ENCODE results near the gene TMPRSS9.

The TMPRSS9 gene

DNA sequence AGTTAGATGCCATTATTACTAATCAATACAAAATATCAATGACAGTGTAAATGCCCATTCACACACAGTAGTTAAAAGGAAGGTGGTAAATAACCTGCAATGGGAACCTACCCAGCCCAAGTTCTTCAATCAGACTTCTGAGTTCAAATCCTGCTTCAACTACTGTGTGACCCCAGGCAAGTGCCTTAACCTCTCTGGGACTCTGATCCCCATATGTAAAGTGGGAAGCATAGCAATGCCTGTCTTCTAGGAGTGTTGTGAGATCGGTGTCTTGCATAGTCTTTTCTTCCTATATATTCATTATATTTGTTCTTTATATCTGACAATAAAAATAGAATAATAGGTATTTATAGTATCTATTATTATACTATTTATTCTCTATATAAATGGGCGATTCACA is 60.4 kb downstream of the TMPRSS9 start:
- Histone ChIP-seq H3K4me3 (ENCODE audit: low read depth, low read length) (no peak overlapping the region), H3K4me1 (ENCODE audit: control insufficient read depth, insufficient read depth, low read length) (no peaks in the 10 kb centered on the region), H3K9me3 (ENCODE audit: control insufficient read depth, insufficient read depth, low read depth, low read length) (no peaks in the 10 kb centered on the region), H3K27ac (ENCODE audit: extremely low read depth, low read depth, low read length) (no peak overlapping the region), H3K36me3 (ENCODE audit: control insufficient read depth in 2 of 2, insufficient read depth in 1 of 2, low read length in 2 of 2) (peaks cover 3 to 22% of the 10 kb centered on the region in 2 experiments; a peak in 2 of 3 replicates)
- POLR2A ChIA-PET = interaction anchor here (0.5 to 1.0 kb wide), 2 partner anchors 10 to 426 kb away, joined by 3 to 7 read pairs; no protein-coding TSS in a partner anchor
- TF ChIP-seq ZNF121 (tag by site-specific recombination; IDR thresholded peaks at IDR 0.05) (no peak), ZNF768 (tag by site-specific recombination; IDR thresholded peaks at IDR 0.05) (0 out of 2 replicates have a peak, but pooled peaks have one; percentile 54)
- CTCF ChIA-PET = interaction anchor here (0.7 to 1.2 kb wide), 2 partner anchors 12 to 181 kb away, joined by 3 to 6 read pairs; no protein-coding TSS in a partner anchor

GRCh38 chr19:2421581-2422306 is 61.7 kb downstream of the TMPRSS9 start:
- POLR2A ChIA-PET = interaction anchor here (1.0 to 2.5 kb wide), 4 partner anchors 9 to 54 kb away, joined by 3 to 12 read pairs (median 6); partner anchors contain the start of gene GADD45B
- no peak for TF ChIP-seq ZNF280D (tag by site-specific recombination; IDR thresholded peaks at IDR 0.05)
- TF ChIP-seq ZXDB (tag by site-specific recombination; IDR thresholded peaks at IDR 0.05) = no peak
- TF ChIP-seq ZFP3 (tag by site-specific recombination; IDR thresholded peaks at IDR 0.05; ENCODE audit: low read depth) = no peak
- no peak for TF ChIP-seq ZNF843 (tag by site-specific recombination; IDR thresholded peaks at IDR 0.05)
- TF ChIP-seq ZNF623 (tag by site-specific recombination; IDR thresholded peaks at IDR 0.05) = no peak
- no peak for TF ChIP-seq ZNF658 (tag by site-specific recombination; IDR thresholded peaks at IDR 0.05)
- no peak for TF ChIP-seq SCRT2 (tag by site-specific recombination; IDR thresholded peaks at IDR 0.05)
- TF ChIP-seq ZFP37 (tag by site-specific recombination; IDR thresholded peaks at IDR 0.05) = no peak
- no peak for TF ChIP-seq ZNF561 (tag by site-specific recombination; IDR thresholded peaks at IDR 0.05; ENCODE audit: borderline replicate concordance)
- TF ChIP-seq, protein P1, sequence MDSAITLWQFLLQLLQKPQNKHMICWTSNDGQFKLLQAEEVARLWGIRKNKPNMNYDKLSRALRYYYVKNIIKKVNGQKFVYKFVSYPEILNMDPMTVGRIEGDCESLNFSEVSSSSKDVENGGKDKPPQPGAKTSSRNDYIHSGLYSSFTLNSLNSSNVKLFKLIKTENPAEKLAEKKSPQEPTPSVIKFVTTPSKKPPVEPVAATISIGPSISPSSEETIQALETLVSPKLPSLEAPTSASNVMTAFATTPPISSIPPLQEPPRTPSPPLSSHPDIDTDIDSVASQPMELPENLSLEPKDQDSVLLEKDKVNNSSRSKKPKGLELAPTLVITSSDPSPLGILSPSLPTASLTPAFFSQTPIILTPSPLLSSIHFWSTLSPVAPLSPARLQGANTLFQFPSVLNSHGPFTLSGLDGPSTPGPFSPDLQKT (IDR thresholded peaks at IDR 0.05; ENCODE audit: borderline replicate concordance, low read depth, low read length) = no peak
- TF ChIP-seq ZNF660 (tag by site-specific recombination; IDR thresholded peaks at IDR 0.05) = no peak
- no peak for TF ChIP-seq HIC1 (tag by site-specific recombination; IDR thresholded peaks at IDR 0.05)
- TF ChIP-seq ZNF169 (tag by site-specific recombination; IDR thresholded peaks at IDR 0.05) = no peak
- TF ChIP-seq ZNF174 (tag by site-specific recombination; IDR thresholded peaks at IDR 0.05) = no peak
- no peak for TF ChIP-seq KLF1 (tag by site-specific recombination; IDR thresholded peaks at IDR 0.05)
- H3K36me3 ChIP-seq (ENCODE audit: control insufficient read depth in 2 of 2, insufficient read depth in 1 of 2, low read length in 2 of 2) = peaks cover 3 to 29% of the 10 kb centered on the region in 2 experiments; a peak in 2 of 3 replicates

More at GRCh38 chr19:2421581-2422306, 61.7 kb downstream of the TMPRSS9 start:
- CTCF ChIA-PET = interaction anchor here (0.6 to 1.2 kb wide), 2 partner anchors 179 to 697 kb away, joined by 3 to 6 read pairs; no protein-coding TSS in a partner anchor
- H3K27ac ChIP-seq (ENCODE audit: extremely low read depth, low read depth, low read length) = no peak overlapping the region
- no peaks in the 10 kb centered on the region for H3K4me1 ChIP-seq (ENCODE audit: control insufficient read depth, insufficient read depth, low read length)
- H3K4me3 ChIP-seq (ENCODE audit: low read depth, low read length) = no peak overlapping the region
- H3K9me3 ChIP-seq (ENCODE audit: control insufficient read depth, insufficient read depth, low read depth, low read length) = no peaks in the 10 kb centered on the region

Measured in HEK293 (cell line).